ENCODE data around the gene MXD1. TPM values are rescaled to one million over a fixed set of nuclear protein-coding genes. Genes with fewer than 3 reads are reported as not detected.

The MXD1 gene
- total and polyA plus RNA-seq, 2 of the 4 experiments (the other 2 are of a cell fraction), result 2.0 to 3.7 TPM

- H3K4ac ChIP-seq (ENCODE audit: low read depth, low read length), result no peak overlapping the region; the same call in 1 of the 2 replicates
- H3K27ac ChIP-seq (ENCODE audit: insufficient read depth, low read length), result no peak overlapping the region; the same call in 1 of the 2 replicates
- H3K4me3 ChIP-seq (ENCODE audit: insufficient read depth, low read depth, low read length), result no peak overlapping the region
- peaks cover 8 to 21% of the 10 kb centered on the region in 2 experiments; a peak in 3 of 4 replicates for H3K79me1 ChIP-seq (ENCODE audit: low read depth in 1 of 2, low read length in 2 of 2)
- DNase-seq (peak; percentile 93), ATAC-seq (ENCODE audit: low read depth) (no peak)
- peak overlapping the region; percentile 30 for H3K23ac ChIP-seq (ENCODE audit: low read depth, low read length)
- BruUV-seq (replicated peaks), result no TSS peak
- H4K5ac ChIP-seq (ENCODE audit: low read depth, low read length), result no peak overlapping the region; the same call in 1 of the 2 replicates
- H3K27me3 ChIP-seq (ENCODE audit: control insufficient read depth, insufficient read depth, low read length), result no peaks in the 10 kb centered on the region
- 0 out of 3 replicates have a peak overlapping the region, but pooled peaks have one; percentile 17 for H2BK15ac ChIP-seq (ENCODE audit: low read depth, low read length)
- no peak overlapping the region for H2AK9ac ChIP-seq (replicated peaks; ENCODE audit: low read depth, low read length, poor library complexity)
- ChIA-PET POLR2A (ENCODE audit: unreplicated experiment) (no interaction called here), CTCF (no interaction called here)
- no peaks in the 10 kb centered on the region for H3K9me1 ChIP-seq (ENCODE audit: insufficient read depth, low read length)
- dilution Hi-C loops (cut with HindIII; ENCODE audit: low sequenced_read_pairs, unreplicated experiment) (no loop called here), intact Hi-C loops (cut with micrococcal nuclease) (loop anchor here (2.0 kb wide), 1 partner anchor 17 kb away; no protein-coding TSS in a partner anchor), in situ Hi-C loops (cut with MboI; ENCODE audit: low sequenced_read_pairs) (loop anchor here (5.0 to 25.0 kb wide), 3 partner anchors 154 to 319 kb away; partner anchors contain the start of gene TIA1)
- H3K56ac ChIP-seq (ENCODE audit: extremely low read depth, insufficient read depth, low read length), result peak overlapping the region; percentile 12; the same call in 1 of the 2 replicates
- peak overlapping the region; percentile 21 for H2AFZ ChIP-seq (replicated peaks; ENCODE audit: low read length, poor library complexity)
- H3K4me1 ChIP-seq (ENCODE audit: control insufficient read depth, insufficient read depth, low read length), result no peaks in the 10 kb centered on the region; the same call in 1 of the 2 replicates
- H3K4me2 ChIP-seq (ENCODE audit: low read depth, low read length), result peak overlapping the region; percentile 44; the same call in 1 of the 2 replicates
- H3K18ac ChIP-seq (ENCODE audit: low read depth, low read length), result peak overlapping the region; percentile 70; the same call in 1 of the 2 replicates
- H4K91ac ChIP-seq (ENCODE audit: insufficient read depth, low read depth, low read length), result no peak overlapping the region
- TF ChIP-seq CEBPB (IDR thresholded peaks at IDR 0.05; ENCODE audit: low read depth, low read length), result peak; percentile 96
- TF ChIP-seq RAD21 (IDR thresholded peaks at IDR 0.05; ENCODE audit: low read length), result peak; percentile 21
- no peak for TF ChIP-seq NFE2L2 (IDR thresholded peaks at IDR 0.05; ENCODE audit: low read depth, low read length)
- no peak for TF ChIP-seq RCOR1 (IDR thresholded peaks at IDR 0.05; ENCODE audit: insufficient replicate concordance, low read length)
- TF ChIP-seq MAFK (IDR thresholded peaks at IDR 0.05; ENCODE audit: low read depth, low read length), result peak; percentile 29; the same call in 1 of the 2 replicates
- TF ChIP-seq FOS (IDR thresholded peaks at IDR 0.05; ENCODE audit: low read depth, low read length), result peak; percentile 69; the same call in 1 of the 2 replicates
- no peak overlapping the region for H2AK5ac ChIP-seq (ENCODE audit: low read depth, low read length)
- peak overlapping the region; percentile 27; the same call in 1 of the 2 replicates for H3K9ac ChIP-seq (ENCODE audit: low read depth, low read length)
- peak overlapping the region in 1 of 2 experiments; percentile 67; a peak in 2 of 4 replicates for H4K8ac ChIP-seq (ENCODE audit: low read depth in 2 of 2, low read length in 2 of 2)
- H2BK120ac ChIP-seq (ENCODE audit: low read depth, low read length), result peak overlapping the region; percentile 5; the same call in 1 of the 2 replicates
- peaks cover 4% of the 10 kb centered on the region for H3K36me3 ChIP-seq (ENCODE audit: control insufficient read depth, insufficient read depth, low read length)
- no peaks in the 10 kb centered on the region for H4K20me1 ChIP-seq (ENCODE audit: insufficient read depth, low read length)
- H3K14ac ChIP-seq (replicated peaks; ENCODE audit: low read depth, low read length), result peak overlapping the region; percentile 11; the same call in 1 of the 2 replicates
- 0 out of 2 replicates have a peak overlapping the region, but pooled peaks have one; percentile 9 for H2BK20ac ChIP-seq (ENCODE audit: low read depth, low read length)
- H2BK5ac ChIP-seq (ENCODE audit: low read depth, low read length, poor library complexity, severe bottlenecking), result peak overlapping the region; percentile 72
- WGBS, 2 experiments (ENCODE audit: extremely low coverage in 2 of 2, insufficient read length in 1 of 2), result 60% methylated on average over 1 of the region's 3 CpGs; no CpG with 5 or more reads in 1 of the 2 experiments
- H3K9me3 ChIP-seq (ENCODE audit: control insufficient read depth, insufficient read depth, low read length), result no peaks in the 10 kb centered on the region
These were observed 2.9 kb downstream of the MXD1 start for GRCh38 chr2:69917852-69918251.
